Osteoblast (primary cell): ENCODE measurements around the gene HIRA. TPM values are rescaled to one million over a fixed set of nuclear protein-coding genes. Genes with fewer than 3 reads are reported as not detected.

Experiments
- DNase-seq: peaks from one replicate; pipeline ENCODE4 v3.0.0; 2011; ENCODE audit warnings: low spot score, mixed read lengths; ENCODE audit not compliant: insufficient read length; ENCODE audit errors: missing footprints
- H2AFZ ChIP-seq: 2 replicates; pipeline ENCODE4 v1.6.0; 2011; ENCODE audit warnings: mild to moderate bottlenecking, low read length
- H3K27ac ChIP-seq: 2 replicates; pipeline ENCODE4 v1.5.1; 2011; ENCODE audit warnings: mild to moderate bottlenecking, low read depth, low read length, moderate library complexity
- H3K27me3 ChIP-seq: 2 replicates; pipeline ENCODE4 v1.6.0; 2012; ENCODE audit warnings: mild to moderate bottlenecking, control low read depth, inconsistent platforms, low read length, moderate library complexity; ENCODE audit not compliant: insufficient read depth
- H3K36me3 ChIP-seq: 2 replicates; pipeline ENCODE4 v1.5.1; 2011; ENCODE audit warnings: mild to moderate bottlenecking, low read length, control low read depth, moderate library complexity; ENCODE audit not compliant: insufficient read depth
- H3K4me1 ChIP-seq: 2 replicates; pipeline ENCODE4 v1.5.1; 2011; ENCODE audit warnings: mild to moderate bottlenecking, low read length, control low read depth, moderate library complexity; ENCODE audit not compliant: insufficient read depth
- H3K4me2 ChIP-seq: 2 replicates; pipeline ENCODE4 v1.6.0; 2011; ENCODE audit warnings: mild to moderate bottlenecking, low read length; ENCODE audit not compliant: insufficient read depth
- H3K4me3 ChIP-seq: fragments of 200-600 bp; sonication (generic); 3 replicates; pipeline ENCODE4 v1.5.1; 2012; ENCODE audit warnings: mild to moderate bottlenecking, low read length, inconsistent platforms; ENCODE audit not compliant: insufficient read depth
- H3K79me2 ChIP-seq: 2 replicates; pipeline ENCODE4 v1.6.0; 2012; ENCODE audit warnings: mild to moderate bottlenecking, low read length, control low read depth, inconsistent platforms; ENCODE audit not compliant: insufficient read depth
- H3K9me3 ChIP-seq: 2 replicates; pipeline ENCODE4 v1.5.1; 2011; ENCODE audit warnings: low read depth, low read length, control low read depth
- H4K20me1 ChIP-seq: 2 replicates; pipeline ENCODE4 v1.6.0; 2012; ENCODE audit warnings: mild to moderate bottlenecking, low read length, control low read depth; ENCODE audit not compliant: insufficient read depth
- CTCF ChIP-seq: IDR thresholded peaks from 2 replicates; pipeline ENCODE4 v1.5.1; 2011; ENCODE audit warnings: mild to moderate bottlenecking, low read depth, low read length, moderate library complexity; ENCODE audit errors: extremely low read depth
- total RNA-seq: library from RNA; depleted of rRNA; stranded (reverse); fragments of >200 nt; gene quantifications from 2 replicates; pipeline ENCODE4 v1.2.3, GENCODE V29; 2012

The HIRA gene
- total RNA-seq, 1 donor = 22.1 TPM

DNA sequence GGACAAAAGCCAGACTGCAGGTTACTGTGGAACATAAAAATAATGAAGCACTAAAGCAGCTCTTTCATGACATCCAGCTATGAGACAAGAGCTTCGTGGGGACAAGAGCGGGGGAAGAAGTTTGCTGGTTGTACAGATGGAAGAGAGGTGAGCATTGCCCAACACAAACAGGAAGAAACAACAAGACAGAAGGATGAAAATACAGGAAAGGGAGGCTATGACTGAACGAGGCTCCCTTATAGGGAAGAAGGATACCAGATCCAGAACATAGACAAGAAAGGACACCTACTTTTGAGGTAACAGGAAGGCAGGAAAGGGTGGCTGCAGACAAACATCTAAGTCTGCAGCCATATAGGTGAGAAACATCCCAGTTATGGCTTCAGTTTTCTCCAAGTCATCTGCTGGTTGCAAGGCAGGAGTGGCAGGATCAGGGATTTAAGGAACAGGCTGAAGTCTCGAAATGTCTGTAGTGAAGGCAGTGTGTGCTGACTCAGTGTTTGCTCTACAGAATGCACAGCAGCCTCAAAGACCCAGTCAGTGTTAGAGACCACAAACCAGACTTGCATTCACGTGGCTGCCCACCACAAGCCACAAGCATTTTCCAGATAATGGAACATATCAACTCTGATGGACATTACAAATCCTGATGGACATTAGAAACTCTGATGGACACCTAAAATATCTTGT, 141.9 kb downstream of the HIRA start:
- Histone ChIP-seq H3K9me3 (no peaks in the 10 kb centered on the region), H3K27ac (peak overlapping the region; percentile 66), H3K4me2 (peak overlapping the region; percentile 77), H2AFZ (no peak overlapping the region), H3K79me2 (peaks cover 12% of the 10 kb centered on the region), H4K20me1 (peaks cover 6% of the 10 kb centered on the region), H3K27me3 (no peaks in the 10 kb centered on the region), H3K4me3 (peak overlapping the region; percentile 77), H3K4me1 (peaks cover 73% of the 10 kb centered on the region), H3K36me3 (no peaks in the 10 kb centered on the region)
- TF ChIP-seq CTCF = no peak
- peak; percentile 89 for DNase-seq

GRCh38 chr22:19287889-19288288, 143.6 kb downstream of the HIRA start:
- TF ChIP-seq CTCF = no peak
- Histone ChIP-seq H3K36me3 (no peaks in the 10 kb centered on the region), H3K9me3 (no peaks in the 10 kb centered on the region), H3K27ac (peak overlapping the region; percentile 57), H3K4me3 (no peak overlapping the region), H3K79me2 (peaks cover 12% of the 10 kb centered on the region), H4K20me1 (peaks cover 6% of the 10 kb centered on the region), H3K27me3 (no peaks in the 10 kb centered on the region), H3K4me2 (peak overlapping the region; percentile 50), H2AFZ (no peak overlapping the region), H3K4me1 (peaks cover 72% of the 10 kb centered on the region)
- DNase-seq = peak; percentile 85

DNA sequence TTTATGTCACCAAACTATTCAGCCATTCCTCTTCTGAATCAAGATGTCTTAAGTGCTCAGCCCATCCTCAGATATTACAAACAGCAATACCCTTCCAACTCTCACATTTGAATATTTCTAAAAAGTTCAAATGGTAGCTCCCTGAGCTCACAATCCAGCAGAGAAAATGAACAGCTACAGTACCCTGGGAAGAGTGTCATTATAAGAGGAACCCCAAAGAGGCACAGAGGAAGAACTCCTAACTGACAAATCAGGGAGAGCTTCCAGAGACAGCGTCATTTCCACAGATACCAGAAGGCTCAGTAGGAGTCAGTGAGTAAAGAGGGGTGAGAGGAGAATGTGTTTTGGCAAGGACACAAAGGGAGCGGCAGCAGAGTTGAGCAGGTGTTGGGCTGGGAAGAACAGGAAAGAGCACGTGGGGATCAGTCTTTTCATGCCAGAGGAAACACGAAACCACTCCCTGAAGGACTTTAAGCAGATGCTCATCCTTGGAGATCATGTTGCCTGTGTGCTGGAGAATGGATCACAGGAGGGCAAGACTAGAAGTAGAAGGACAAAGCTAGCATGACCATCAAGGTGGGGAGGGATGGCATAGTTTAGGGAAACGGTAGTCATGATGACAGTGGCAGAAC, 144.3 kb downstream of the HIRA start:
- DNase-seq = no peak
- peaks cover 12% of the 10 kb centered on the region for H3K79me2 ChIP-seq
- H3K4me2 ChIP-seq = peak overlapping the region; percentile 50
- TF ChIP-seq CTCF = no peak
- no peaks in the 10 kb centered on the region for H3K9me3 ChIP-seq
- peaks cover 6% of the 10 kb centered on the region for H4K20me1 ChIP-seq
- H3K27ac ChIP-seq = peak overlapping the region; percentile 57
- no peak overlapping the region for H2AFZ ChIP-seq
- H3K4me1 ChIP-seq = peaks cover 65% of the 10 kb centered on the region
- no peaks in the 10 kb centered on the region for H3K27me3 ChIP-seq
- H3K4me3 ChIP-seq = no peak overlapping the region
- no peaks in the 10 kb centered on the region for H3K36me3 ChIP-seq

DNA sequence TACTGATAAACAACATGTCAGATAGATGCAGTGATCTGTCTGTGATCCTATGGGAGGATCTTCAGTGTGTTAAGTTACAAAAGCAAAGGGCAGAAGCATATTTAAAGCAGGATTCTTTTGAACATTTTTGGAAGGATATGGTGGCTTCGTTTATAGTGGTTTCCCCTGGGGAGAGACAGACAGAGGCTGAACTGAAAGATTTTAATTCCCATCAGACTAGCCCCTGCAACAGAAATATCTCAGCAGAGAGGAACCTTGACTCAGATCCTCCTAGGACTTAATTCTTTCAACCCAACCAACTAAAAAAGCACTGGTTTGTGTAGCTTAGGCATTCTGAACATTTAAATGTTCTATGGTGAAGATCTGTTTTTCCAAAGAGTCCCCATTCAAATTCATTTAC, 145.7 kb downstream of the HIRA start:
- Histone ChIP-seq H2AFZ (no peak overlapping the region), H4K20me1 (peaks cover 6% of the 10 kb centered on the region), H3K4me3 (peak overlapping the region; percentile 4), H3K9me3 (no peaks in the 10 kb centered on the region), H3K4me1 (peaks cover 60% of the 10 kb centered on the region), H3K27ac (peak overlapping the region; percentile 49), H3K4me2 (peak overlapping the region; percentile 32), H3K36me3 (no peaks in the 10 kb centered on the region), H3K79me2 (peaks cover 16% of the 10 kb centered on the region), H3K27me3 (no peaks in the 10 kb centered on the region)
- TF ChIP-seq CTCF = no peak
- peak; percentile 89 for DNase-seq
